NCI-H69 (cell line): Measurements from ENCODE around the gene ATP11A.

Experiments used
- DNase-seq: peaks from one replicate; lab custom pipeline; 2025; lab: John Stamatoyannopoulos, UW

ATP11A gene

DNA sequence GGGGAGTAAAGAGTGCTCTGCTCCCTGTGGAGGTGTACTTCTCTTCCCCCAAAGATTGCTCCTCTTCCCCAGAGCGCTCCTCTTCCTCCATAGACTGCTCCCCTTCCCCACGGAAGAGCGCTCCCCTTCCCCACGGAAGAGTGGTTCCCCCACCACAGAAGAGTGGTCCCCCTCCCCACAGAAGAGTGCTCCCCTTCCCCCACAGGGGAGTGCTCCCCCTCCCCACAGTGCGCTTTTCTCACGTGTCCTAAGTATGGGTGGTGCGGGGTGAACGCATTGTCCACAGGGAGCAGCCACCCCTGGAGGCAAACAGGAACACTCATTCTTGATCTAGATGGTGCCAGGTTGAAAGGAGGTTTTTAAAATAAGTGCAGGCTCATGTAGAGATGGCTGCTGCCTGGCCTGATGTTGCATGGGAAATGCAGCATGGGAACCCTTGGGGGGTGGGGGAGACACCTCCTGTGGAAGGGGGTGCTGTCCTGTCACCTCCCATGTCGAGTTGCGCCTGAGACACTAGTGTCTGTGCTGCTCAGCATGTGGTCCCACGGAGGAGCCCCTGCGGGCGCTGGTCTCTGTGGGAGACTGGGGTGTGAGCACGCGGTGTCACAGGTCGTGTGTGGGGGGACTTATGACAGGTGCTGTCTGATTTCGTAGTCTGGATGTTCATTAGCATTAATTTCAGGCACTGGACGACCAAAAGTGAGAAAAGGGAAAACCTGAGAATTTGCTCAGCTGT, 52.2 kb downstream of the ATP11A start:
- DNase-seq = peak; percentile 63

DNA sequence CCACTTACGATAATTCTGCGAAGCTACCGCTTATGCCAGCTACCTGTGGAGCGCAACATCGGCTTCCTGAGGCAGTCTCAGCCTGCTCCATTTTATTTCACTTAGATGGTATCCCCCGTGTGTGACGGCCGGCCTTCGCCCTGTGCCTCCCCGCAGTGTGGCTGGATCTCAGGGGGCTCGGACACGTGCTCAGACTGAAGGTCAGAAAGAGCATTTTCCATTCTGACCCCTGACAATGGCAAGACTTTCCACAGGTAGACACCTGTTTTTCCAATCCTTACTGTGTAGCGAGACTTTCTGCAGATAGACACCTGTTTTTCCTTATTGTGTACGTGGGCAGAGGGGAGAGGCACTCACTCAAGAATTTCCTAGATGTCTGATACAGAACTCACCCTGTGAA, 52.7 kb downstream of the ATP11A start:
- DNase-seq = no peak

DNA sequence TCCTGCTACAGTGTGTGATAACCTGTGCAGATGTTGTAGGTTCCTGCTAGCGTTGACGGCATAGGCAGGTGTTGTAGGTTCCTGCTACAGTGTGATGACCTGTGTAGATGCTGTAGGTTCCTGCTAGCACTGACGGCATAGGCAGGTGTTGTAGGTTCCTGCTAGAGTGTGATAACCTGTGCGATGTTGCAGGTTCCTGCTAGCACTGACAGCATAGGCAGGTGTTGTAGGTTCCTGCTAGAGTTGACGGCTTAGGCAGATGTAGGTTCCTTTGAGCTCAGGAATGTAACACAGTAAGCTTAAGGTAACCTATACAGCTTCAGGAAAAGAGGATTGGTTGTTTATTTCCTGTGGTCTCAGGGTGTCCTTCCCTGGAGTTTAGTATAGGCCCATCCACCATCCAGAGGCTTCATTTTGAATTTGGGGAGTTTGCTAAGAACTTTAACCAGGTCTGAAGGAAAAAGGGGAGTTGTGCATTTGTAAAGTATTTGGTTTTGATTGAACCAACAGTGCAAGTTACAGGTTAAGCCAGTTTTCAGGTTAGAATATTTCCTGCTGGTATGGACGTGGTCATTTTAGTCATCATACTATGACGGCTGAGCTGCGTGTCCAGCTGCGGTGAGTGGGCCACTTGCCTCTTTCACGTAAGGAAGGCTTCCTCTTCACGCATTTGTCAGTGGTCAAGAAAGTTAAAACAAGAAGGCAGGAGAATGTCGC, 53.8 kb downstream of the ATP11A start:
- DNase-seq = peak; percentile 58

DNA sequence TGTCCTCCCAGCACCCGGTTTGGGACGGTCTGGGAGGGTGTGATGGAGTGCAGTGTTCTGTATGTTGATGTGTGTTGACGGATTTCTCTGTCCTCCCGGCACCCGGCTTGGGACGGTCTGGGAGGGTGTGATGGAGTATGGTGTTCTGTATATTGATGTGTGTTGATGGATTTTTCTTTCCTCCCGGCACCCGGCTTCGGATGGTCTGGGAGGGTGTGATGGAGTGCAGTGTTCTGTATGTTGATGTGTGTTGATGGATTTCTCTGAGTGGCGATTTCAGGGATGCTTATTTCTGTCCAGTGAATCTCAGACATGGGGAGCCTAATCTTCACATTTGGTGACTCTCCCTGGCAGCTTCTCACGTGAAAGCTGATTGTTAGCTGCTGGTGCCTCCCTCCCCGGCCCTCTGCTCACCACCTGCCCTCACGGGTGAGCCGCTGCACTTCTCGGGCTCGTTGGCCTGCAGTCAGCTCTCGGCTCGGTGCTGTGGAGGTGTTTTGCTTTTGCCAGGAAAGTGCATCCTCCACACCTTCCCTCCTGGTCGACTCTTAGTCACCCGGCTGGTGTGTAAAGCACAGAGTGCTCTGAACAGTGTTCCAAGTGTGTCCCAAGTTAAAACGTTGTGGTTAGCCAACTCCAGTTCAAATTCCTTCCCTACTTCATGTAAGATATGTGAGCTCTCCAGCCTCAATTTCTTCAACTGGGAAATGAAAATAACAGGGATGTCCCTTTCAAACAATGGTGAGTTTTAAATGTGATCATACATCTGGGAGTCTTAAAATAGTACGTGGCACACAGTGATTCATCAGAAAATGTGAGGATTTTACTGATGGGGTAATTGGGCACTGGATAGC, 54.6 kb downstream of the ATP11A start:
- DNase-seq = peak; percentile 43

DNA sequence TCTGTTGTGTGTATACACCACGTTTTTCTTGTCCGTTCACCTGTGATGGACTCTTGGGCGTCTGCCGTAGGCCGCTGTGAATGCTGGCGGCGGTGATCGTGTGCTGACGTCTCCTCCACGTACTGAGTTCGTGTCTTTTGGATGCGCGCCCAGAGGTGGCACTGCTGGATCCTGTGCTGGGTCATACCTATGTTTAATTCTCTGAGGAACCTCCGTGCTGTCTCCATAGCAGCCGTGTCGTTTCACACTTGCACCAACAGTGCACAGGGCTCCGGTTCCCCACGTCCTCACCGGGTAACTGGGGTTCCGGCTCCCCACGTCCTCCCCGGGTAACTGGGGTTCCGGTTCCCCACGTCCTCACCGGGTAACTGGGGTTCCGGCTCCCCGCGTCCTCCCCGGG, 56.2 kb downstream of the ATP11A start:
- DNase-seq = peak; percentile 96

DNA sequence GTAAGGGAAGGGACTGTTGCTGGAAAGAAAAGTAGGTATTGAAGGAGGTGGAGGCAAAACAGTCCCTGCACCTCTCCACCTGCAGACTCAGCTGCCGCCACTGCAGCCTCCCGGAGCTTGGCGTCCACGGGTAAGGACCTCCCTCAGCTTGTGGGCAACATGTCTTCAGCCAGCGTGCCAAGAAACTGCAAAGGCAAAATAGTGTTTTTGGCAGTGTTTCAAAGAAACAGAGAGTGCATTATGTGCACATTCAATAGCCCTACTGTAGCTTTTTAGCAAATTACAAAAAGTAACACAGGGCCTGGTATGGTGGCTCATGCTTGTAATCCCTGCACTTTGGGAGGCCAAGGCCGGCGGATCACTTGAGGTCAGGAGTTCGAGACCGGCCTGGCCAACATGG, 57.4 kb downstream of the ATP11A start:
- peak; percentile 70 for DNase-seq

DNA sequence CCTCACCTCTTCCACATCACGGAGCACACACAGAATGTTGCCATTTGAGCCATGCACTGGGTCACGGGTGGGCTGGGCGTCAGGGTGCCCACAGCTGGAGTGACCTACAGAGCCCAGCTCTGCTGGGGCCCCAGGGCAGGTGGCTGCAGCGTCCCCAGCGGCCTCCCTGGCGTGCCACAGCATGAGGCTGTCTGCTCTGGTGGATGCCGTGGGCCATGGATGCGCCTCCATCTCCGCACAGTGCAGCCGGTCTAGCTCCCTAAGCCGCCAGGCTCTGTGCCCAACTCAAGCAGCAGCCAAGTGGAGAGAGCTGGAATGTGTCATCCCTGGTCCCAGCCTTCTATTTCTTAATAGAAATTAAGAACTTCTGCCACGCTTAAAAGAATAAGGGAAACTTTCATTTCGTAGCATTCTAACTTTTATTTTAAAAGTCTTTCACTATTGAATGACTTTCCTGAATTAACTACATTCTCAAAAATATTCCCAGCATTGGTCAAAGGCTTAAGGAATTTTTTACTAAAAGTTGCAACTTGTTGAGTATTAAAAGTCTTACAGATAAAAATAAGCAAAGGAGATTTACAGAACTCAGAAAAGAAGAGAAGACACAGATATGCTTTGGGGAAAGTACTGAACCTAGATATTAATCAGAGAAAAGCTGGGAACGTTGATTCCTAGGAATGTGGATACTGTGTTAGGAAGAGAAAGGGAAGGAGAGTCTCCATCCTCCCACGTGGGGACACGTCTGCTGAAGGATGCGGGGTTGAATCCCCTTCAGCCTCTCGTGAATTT, 59.3 kb downstream of the ATP11A start:
- peak; percentile 56 for DNase-seq

DNA sequence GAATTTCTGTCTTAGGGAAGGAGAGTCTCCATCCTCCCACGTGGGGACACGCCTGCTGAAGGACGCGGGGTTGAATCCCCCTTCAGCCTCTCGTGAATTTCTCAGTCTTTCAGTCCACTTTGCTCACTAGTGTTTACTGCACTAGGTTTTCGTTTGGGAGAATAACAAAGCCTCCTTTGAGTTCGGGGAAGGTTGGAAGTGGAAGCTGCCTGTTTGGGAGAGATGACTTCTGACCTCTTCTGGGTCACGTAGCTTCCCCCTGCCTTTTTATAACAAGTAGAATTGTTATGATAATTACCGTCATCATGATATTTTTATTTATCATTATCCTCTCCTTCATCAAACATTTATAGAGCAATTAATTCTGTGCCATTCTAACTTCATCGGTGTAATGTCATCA, 60.7 kb downstream of the ATP11A start:
- no peak for DNase-seq

DNA sequence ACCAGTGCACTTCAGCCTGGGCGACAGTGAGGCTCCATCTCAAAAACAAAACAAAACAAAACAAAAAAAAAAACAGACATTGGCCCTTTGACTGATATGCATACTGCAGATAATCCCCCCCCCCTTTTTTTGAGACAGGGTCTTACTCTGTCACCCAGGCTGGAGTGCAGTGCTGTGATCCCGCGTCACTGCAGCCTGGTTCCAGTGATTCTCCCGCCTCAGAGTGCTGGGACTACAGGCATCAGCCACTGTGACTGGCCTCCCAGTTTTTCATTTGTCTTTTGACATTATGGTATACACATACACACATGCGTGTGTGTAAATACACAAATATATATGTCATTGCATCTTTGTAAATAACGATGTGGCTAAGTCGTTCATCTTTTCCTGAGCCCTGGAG, 61.8 kb downstream of the ATP11A start:
- no peak for DNase-seq

DNA sequence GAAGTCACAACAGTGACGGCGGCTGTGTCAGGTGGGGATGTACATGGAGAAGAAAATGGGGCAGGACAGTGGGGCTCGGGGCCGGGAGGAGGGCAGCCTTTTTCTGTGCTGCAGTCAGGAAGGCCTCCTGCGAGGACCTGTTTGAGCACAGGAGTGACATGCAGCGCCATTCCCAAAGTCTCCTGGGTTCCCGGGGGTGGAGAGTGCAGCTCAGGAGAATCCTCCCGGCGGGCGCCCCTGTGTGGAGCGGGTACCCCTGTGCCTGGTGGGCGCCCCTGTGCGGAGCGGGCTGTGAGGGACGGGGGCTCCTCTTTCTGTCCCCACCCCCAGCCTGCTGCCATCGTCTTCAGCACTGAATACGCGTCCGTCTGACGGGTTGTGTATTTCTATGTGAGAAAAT, 62.4 kb downstream of the ATP11A start:
- DNase-seq = no peak

DNA sequence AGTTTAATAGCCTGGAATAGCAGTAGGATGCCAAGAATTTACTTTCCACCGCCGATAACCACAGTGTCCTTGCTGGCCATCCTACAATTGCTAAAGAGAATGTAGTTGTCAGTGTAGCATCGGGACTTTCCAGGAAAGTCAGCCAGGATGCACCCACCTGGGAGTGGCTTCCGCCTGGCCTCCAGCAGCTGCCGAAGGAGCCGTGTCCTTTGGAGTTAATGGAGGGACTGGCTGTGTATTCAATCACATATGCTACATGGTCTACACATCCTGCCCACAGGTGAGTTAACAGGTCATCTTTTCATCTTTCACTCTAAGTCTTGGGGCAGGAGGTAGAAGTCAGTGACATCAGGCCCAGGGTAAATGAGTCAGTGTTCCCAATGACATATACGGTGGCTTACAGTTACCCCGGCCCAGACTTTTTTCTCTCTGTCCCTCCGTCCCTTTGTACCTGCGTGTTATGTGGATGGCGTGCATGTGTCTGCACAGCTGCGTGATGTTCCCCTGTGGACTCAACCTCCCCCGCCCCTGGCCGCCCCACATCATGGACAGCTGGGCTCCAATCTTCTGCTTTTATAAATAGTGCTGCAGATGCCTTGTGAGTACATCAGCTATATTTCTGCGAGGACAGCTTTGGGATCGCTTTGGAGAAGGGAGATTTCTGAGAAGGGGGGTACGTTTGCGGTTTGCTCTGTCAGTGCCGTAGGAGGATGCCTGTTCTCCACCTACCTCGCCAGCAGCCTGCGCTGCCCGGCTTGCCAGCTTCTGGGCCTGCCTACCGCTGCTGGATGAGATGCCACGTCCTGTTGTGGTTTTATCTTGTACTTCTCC, 63.1 kb downstream of the ATP11A start:
- peak; percentile 28 for DNase-seq

DNA sequence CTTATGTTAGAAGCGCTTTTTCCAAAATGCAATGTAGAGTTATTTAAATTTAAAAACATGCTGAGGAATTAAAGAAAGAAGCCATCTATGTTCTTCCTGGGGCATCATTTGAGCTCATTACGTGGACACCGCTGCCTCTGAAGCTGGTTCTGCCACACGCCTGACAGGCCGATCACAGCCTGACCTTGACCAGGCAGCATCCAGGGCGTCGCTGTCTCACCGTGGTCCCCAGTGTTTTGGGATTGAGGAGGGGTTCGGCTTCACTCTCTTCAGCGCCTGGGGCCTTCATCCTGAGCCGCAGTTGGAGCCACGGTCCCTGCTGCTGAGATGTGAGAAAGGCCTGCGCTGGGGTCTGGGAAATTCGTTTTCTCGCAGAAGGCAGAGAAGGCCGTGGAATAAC, 64.0 kb downstream of the ATP11A start:
- DNase-seq = no peak

DNA sequence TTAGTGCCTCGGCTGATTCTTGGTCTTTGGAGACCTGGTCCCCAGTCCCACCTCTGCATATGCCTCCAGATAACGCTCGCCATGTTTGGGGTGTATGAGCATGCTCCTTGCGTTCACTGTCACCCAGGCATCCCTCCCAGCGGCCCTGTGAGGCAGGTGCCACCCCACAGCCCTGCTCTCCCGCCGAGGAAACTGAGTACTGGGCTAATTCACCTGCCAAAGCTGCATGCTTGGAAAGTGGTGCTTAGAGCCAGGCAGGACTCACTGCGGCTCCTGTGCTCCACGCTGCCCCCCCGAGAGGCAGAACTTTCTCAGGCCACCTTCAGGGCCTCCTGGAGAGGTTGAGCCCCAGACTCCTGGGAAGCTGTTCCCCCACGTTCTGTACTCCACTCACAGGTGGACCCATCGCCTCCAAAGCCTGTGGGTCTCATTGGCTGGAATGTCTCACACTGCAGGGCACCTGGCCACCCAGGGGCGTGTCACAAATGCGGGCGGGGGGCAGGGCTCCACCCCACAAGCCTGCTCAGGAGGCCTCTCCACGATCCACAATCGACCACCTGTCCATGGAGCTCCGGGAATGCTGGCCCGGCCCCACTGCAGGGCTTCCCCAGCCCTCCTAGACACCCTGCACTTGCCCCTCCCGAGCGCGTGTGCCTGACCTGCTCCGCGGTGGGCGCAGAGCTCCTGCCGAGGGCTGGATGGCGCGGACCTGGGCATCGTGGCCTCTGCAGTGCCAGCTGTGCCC, 64.6 kb downstream of the ATP11A start:
- no peak for DNase-seq

DNA sequence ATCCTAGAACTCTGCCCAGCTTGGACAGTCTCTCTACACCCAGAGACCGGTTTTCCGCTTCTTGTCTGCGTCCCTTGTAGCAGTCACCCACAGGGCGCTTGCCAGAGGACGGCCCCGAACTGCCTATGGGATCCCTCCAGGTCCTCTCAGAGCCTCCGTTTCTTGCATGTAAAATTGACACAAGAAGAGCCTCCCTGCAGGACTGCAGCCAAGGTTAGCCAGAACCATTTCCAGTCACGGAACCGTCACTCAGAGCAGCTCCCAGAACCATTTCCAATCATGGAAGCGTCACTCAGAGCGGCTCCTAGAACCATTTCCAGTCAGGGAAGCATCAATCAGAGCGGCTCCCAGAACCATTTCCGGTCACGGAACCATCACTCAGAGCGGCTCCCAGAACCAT, 65.5 kb downstream of the ATP11A start:
- no peak for DNase-seq

DNA sequence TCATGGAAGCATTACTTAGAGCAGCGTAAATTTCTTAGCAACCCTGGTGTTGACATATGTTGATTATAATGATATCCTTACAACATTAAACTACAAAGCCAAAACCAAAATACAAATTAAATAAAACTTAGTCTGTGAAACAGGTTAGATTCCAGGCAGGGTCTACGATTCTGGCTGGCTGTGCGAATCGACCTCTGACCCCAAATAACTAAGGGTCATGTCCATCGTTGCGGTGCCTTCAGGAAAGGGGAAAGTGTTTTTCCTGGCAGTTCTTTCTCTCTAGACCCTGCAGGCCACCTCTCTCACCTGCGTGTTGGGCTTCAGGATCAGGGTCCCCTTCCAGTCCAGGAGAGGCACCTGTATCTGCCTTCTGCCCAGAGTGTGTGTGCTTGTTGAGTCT, 66.2 kb downstream of the ATP11A start:
- DNase-seq = no peak

DNA sequence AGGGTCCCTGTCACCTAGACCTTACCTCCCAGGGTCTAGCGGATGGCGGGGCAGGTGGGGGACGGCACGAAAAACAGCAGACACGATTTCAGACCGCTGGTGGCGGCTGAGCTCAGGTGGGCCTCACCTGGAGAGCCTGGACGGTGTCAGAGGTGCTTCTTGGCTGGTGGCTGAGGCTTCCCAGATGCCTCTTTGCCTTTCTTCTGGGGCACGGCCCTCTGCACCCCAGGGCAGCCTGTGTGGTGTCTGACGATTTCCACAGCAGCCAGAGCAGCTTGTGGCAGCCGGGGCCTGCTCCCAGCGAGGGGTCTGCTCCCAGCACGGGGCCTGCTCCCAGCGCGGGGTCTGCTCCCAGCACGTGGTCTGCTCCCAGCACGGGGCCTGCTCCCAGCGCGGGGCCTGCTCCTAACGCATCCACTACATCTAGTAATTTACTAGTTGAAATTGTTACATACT, 66.7 kb downstream of the ATP11A start:
- peak; percentile 79 for DNase-seq

DNA sequence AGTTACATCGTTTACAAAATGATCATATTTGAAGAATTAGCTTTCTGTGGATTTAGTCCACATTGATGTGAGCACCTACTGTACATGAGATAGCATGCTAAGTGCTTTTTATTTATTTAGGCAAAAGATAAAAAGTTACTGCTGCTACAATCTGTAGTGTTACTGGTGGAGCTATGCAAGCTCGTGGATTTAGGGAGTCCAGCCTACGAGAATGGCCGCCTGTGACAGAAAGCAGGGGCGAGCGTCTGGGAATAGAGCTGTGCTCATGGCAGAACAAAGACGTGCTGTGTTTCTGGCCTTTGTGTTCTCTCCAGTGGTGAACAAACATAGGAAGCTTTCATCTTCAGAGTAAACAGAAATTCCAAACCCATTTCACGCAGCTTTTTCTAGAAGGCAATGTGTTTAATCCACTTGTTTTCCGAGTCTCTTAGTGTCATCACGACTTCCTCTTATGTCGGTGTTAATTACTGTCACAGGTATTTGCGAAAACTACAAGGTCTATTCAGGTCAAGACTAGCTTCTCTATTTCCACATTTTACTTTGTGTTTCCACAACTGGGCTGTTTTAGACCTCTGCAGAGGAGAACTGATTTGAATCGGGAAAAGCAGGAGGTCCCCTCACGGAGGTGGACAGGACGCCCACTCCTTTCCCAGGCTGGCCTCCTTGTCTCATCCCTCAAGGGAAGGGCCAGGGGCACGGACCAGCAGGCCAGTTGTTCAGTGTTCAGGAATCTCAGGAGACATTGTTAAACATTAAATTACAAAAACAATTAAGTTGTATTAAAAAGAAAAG, 67.3 kb downstream of the ATP11A start:
- peak; percentile 95 for DNase-seq

DNA sequence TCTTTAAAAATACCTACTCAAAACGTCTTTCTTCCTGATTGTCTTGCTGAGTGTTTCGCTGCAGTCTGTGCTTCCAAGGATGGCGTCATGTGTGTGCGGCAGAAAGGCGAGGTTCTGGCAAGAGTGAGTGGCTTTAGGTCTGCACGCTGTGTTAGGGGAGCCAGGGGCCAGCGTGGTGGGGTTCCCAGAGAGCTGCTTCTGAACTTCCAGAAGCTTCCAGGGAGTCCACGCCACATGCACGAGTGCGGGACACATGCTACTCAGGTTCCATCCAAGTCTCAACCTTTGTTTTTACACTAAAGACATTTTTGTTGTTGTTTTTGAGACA, 67.9 kb downstream of the ATP11A start:
- no peak for DNase-seq

DNA sequence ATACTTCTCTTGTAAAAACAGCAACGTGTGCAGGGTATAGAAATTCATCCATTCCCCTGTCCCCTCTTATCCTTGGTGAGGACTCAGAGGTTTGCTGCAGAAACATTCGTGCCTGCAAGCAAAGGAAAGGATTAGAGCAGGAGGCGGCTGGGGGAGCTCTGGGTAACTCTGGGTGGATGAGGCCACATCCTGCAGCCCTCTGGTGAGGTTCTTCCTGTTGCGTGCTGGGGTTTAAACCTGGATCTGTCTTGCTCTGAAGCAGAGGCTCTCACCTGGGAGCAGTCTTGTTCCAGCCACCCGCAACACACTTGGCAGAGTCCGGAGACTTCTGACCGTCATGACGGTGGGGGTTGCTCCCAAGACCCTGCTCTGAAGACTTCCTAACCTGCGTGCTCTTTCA, 69.2 kb downstream of the ATP11A start:
- DNase-seq = no peak

DNA sequence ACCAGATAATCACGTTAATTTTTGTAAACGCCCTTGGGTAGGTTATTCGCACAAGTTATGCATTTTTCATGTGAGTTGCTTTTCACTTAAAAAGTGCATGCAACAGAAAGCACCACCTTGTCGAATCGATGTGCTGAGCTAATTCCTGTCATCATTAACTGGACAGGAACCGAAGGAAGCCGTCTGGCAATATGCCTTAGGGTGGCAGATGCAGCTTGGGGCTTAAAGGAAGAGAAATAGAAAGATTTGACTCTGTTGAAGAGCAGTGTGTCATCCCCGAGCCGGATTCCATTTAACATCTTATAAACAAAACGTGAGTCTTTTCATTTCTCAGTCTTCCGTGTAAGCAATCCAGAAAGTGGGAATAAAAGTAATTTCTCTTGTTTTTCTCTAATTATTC, 70.0 kb downstream of the ATP11A start:
- DNase-seq = peak; percentile 41
